Smooth muscle cell of the brain vasculature (primary cell): ENCODE results near the gene LRRC38.
"Not testable (repeated sequence)": the region's sequence is repeated elsewhere in the genome, so short reads cannot be mapped to it uniquely, and the experiment has no call there.

ENCODE experiments used
- DNase-seq: peaks from one replicate; pipeline ENCODE4 v3.0.0-alpha.2; 2012; ENCODE audit warnings: low read depth, low spot score

The LRRC38 gene, protein sequence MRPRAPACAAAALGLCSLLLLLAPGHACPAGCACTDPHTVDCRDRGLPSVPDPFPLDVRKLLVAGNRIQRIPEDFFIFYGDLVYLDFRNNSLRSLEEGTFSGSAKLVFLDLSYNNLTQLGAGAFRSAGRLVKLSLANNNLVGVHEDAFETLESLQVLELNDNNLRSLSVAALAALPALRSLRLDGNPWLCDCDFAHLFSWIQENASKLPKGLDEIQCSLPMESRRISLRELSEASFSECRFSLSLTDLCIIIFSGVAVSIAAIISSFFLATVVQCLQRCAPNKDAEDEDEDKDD

DNA sequence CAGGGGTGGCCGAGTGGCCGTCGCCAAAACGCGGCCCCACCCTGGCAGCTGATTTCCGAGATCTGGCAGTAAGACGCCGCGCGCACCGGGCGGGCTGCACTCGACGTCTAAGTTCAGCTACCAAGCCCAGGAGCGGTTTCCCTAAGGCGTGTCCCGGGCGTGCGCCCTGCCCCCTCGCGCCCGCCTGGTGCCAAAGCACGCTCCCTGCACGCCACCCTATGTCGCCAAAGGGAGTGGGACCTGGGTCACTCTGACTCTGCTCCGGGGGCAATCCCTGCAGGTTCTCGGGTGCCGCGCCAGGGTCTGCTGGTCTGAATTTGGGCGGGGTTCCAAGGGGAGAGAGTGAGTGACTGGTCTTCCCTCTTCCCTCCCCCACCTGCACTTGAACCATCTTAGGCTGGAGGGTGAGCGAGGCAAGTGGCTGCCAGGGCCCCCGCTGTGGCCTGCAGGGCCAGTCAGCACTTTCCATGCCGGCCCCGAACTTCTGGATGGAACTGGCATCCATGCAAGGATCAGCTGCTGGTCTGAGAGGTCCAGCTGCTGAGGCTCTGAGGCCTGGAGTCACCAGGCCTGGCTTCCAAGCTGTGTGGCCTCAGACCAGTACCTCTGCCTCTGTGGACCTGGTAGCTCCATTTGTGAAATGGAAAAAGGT, at the start of gene LRRC38:
TSS of gene LRRC38 (minus strand) at position 109 of the 652 bp plus-strand sequence. CDS start 410 bp downstream, outside the sequence.
- DNase-seq, result no peak

DNA sequence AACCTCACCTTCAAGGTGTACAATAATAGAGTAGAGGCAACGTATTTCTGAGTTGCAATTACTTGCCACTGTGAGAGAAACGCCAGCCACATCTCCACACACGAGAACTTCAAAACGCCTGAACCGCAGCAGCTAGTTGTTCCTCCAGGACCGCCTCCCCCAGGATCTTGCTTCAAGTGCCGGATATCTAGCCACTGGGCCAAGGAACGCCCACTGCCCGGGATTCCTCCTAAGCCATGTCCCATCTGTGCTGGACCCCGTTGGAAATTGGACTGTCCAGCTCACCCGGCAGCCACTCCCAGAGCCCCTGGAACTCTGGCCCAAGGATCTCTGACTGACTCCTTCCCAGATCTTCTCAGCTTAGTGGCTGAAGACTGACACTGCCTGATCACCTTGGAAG, 49.2 kb upstream of the LRRC38 start:
- not testable (repeated sequence) for DNase-seq

DNA sequence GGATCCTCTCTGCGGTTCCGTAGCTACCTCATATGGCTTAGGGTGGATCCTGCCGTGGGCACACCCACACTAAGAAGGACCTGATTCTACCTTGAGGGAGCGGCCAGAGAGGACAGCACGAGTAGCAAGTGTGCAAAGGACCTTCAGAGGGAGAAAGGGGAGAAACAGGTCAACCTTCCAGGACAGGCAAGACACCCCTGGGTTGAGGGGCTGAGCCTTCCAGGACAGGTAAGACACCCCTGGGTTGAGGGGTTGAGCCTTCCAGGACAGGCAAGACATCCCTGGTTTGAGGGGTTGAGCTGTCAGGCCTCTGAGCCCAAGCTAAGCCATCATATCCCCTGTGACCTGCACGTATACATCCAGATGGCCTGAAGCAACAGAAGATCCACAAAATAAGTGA, 46.7 kb upstream of the LRRC38 start:
- no peak for DNase-seq

DNA sequence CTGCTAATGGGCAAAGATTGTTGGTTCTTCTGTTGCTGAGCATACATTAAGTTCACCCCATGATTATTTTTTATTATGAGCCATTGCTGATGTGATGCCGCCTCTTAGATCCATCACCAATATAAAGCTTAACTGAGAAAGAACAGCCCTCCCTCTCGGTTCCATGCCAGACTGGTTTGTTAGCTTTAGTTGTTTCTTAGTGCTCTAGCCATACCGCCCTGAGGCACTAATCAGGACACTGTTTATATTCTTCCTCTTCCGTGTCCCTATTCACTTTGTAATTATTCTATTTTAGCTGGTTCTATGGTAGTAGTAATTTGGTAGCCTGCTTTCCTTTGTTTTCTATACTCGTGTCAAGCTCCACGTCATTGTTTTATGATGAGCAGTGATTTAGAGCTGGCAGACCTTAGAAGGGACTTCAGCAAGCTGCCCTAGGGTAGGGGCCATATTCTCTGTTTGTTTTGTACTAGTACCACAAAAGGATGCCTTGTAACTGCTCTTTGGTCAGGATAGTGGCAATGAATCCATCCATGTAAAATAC, 42.5 kb upstream of the LRRC38 start:
- no peak for DNase-seq

DNA sequence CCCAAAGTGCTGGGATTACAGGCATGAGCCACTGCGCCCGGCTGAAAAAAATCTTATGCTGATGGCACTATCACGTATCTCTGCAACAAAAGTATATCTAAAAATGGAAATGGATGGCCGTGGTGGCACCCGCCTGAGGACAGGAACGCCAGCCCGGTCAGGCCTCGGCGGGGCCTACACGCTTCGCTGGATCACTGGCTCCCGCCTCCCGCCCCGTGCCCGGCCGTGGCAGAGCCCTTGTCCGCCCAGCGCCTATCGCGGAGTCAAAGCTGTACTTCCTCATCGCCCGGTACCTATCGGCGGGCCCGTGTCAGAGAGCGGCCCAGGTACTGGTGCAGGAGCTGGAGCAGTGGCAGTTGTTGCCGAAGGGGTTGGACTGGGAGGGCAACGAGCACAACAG, 41.0 kb upstream of the LRRC38 start:
- no peak for DNase-seq

DNA sequence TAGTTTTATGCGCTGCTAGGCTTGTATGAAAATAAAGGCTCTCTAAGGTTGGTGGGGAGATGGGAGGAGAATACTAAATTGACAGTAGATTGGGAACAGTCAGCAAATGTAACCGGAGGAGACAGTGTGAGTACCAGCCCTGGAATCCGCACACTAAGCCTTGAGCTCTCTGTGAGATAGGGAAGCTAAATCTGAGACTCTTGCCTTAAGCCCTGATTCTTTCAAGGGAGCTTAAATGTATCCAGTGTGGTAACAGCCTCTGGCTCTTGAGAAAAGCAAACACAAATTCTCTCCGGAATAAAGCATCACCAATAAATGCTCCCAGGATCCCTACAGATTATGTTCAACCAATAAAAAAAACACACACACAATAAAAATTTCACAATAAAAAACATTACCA, 36.9 kb upstream of the LRRC38 start:
- no peak for DNase-seq

DNA sequence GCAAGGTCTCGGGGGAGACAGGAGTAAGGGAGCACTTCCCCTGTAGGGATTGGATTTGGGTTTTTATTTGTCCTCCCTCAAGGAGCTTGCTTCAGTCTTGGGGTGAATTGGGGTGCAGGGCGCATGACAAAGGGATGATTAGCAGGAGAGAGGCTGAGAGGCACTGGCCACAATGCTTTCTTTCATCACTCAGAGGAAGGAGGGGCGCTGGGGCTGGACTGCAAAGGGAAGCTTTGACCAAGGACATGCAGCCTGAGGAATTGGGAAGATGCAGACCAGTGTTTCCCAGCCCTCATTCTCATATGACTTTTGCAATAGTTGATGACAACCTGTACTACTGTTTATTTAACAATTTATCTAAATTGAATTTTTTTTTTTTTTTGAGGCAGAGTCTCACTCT, 35.7 kb upstream of the LRRC38 start:
- DNase-seq, result no peak

DNA sequence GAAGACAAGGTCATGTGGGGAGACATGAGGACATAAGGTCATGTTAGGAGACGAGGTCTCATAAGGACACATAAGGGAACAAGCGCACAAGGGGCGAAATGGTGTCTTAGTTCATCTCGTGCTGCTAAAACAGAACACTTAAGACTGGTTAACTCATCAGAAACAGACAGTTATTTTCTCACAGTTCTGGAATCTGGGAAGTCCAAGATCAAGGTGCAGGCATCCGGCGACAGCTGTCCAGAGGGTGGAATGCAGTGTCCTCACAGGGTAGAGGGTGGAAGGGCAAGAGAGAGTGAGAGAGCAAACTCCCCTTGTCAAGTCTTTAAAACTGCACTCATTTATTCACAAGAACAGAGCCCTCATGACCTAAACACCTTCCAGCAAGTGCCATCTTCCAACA, 35.2 kb upstream of the LRRC38 start:
- no peak for DNase-seq

DNA sequence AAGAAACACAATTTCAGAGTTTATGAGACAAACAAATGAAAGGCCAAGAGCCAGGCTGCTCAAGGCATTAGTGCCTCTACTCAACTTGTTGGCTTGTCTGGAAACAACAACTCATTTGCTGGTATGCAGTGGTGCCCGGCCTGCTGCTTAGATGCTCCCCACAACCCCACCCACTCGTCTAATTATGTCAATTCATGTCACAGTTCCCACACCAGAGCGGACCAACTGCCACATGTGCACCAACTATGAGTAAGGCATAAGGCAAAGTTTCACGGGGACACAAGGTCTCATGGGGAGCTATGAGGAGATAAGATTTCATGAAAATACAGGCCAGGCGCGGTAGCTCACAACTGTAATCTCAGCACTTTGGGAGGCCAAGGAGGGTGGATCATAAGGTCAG, 34.5 kb upstream of the LRRC38 start:
- no peak for DNase-seq

DNA sequence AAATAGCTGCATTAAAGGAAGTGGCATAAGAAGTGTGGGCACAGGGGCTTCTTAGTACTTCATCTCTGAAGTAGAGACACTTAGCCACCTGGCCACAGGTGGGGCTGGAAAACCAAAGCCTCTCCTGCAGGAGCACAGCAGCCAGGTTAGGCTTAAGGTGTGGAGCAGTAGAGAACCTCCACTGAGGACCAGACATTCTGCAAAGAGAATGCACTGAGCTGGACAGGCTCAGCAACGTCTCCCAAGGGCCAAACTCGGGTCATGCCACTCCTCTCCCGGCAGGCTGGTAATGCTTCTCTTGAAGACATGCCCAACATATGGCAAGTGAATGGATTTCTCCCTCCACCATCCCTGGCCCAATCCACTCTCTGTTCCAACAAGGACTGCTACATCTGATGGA, 33.0 kb upstream of the LRRC38 start:
- DNase-seq, result no peak

DNA sequence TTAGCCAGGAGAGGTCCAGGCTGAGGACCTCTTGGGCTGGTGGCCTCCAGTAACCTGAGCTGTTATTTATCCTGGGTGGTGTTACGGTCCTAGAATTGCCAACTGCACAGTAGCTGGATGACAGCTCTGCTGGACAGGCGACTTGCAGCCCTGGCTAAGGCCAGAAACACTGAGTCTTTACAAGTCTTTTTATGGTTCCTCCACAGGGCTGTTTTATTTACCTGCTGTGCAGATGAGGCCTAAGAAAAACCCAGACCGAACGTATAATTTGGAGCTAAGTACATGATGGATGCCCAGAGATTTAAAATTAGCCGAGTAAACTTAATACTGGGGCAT, 30.4 kb upstream of the LRRC38 start:
- DNase-seq, result no peak

DNA sequence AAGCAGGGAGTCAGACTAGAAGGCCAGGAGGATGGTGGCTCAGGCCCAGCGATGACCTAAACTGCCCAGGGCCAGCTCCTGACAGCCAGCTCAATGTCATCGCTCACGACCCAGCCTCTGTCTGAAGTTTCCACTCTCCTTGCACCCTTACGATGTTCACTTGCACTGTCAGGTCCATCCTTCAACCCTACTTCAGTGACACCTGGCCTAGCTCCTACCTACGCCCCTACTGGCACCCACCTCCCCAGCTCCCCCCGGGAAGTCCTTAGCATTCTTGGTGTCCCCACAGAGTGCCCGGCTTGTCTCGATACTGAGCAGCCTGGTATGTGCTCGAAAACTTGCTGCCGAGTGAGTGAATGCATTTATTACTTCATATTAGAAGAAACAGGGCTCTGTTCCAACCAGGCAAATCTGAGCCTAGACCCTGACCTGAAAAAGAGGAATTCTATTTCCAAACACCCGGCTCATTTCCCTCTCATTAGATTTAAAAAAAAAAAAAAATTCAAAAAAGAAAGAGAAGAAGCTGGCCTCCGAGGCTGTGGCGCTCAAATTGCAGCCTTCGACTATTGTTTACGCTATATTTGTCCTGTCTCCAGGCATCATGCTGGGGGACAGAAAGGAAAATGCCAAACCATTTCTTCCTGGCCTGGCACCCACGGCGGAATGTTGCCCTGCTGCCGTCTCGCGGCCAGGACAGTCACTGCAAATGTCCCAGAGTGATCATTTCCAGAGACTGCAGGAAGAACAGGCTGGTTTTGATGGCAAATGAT, 29.8 kb upstream of the LRRC38 start:
- DNase-seq, result no peak

DNA sequence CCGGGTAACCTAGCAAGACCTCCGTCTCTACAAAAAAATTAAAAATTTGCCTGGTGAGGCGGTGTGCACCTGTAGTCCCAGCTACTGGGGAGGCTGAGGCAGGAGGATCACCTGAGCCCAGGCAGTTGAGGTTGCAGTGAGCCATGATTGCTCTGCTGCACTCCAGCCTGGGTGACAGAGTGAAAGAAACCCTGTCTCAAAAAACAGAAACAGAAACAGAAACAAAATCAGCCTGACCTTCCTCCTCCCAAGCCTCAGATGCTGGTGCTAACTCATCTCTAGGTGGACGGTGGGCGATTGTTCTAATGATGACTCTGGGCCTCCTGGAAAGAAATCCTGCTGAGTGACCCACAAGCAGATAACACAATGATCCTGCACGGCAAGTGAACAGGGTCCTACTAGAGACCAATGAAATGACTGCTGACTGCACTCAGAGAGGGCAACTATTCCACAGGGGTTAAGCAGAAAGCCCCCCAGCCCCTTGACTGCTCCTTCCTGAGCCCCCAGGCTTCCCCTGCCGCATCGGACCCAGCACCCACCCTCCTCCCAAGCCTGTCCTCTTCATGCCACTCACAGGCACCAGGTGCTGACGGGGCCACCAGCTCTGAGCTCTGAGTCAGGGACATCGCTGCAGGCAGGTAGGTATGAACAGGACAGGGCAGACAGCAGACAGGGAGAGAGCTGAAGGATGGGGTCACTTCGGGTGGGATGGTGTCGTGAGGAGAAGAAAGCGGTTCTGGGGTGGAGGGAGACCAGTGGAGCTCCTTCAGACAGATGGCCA, 27.8 kb upstream of the LRRC38 start:
- DNase-seq, result no peak

DNA sequence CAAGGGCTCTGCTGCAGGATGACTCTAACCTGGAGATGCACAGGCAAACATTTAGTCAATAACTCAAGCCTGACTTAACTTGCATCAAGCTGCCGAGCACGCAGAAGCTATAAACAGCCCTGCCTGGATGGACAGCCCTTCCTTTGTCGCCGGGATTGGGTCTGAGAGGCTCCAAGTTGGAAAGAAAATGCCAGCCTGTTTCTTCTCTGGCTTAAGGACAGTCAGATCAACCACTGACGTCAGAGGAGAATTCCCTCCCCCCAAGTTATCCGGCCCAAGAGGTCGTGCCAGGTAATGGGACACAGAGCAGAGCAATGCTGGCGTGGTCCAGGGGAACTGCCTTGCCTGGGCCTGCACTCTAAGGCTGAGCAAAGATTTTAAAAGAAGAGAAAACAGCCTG, 27.1 kb upstream of the LRRC38 start:
- no peak for DNase-seq

DNA sequence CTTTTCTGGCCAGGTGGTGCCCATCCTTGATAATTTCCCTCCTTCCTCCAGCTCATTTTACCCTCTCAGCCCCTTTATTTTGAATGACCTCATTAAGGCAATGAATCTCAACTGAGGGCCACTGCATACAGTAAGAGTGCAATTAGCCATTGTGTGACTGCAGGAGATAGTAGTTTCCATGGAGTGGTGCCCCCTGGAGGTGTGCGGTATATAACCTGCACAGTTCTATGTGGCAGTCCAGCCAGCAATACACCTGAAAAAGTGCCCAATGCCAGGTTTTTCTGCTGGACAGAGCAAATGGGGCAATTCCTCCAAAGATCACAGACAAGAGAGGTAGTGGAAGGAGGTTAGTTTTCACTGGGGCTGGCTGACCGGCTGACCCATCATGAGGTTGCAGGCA, 25.9 kb upstream of the LRRC38 start:
- no peak for DNase-seq

DNA sequence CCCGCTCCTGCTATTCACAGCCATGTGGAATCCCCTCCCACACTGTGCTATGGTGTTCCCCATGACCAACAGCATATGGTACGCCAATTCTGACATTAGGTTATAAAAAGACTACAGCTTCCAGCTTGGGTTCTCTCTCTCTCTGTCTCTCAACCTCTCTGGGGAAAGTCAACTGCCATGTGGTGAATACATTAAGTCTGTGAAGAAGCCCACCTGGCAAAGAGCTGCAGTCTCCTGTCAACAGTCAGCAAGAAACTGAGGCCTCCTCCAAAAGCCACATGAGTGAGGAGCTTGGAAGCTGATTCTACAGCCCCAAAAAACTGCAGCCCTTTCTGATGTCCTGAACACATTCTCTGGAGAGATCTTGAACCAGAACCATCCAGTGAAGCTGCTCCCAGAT, 25.0 kb upstream of the LRRC38 start:
- DNase-seq, result no peak

DNA sequence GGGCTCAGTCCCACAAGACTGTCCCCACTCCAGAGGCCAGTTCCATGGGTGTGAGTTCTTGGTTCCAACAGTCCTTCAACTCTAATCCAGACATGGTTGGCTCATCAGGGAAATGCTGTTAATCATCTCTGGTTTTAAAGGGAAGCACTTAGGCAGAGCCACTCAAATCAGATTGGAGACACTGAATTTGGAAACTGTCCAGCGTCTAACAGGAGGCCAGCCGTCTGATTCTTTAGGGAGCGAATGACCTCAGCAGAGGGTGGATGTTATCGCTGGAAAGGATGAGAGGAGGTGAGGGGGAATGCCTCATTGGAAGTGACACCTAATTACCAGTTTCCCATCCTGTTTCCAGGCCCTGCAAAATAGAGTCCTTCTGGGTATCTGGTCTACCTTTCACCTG, 22.8 kb upstream of the LRRC38 start:
- DNase-seq, result no peak

DNA sequence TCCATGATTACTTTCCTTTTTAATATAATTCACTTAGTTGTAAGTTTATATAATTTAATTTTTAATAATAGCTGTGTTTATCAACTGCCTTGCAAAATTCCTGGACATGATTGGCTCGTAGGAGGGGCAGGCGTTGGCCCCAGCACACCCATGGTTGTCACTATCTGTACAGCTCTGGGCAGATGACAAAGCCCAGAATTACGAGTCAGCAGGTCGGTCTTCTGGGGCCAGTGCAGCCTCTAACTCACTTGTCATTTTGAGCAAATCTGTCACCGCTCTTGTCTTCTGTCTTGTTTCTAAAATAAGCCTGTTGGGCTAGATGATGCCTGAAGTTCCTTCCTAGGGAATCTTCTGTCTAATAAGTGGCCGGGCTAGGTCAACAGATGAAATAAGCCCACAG, 21.4 kb upstream of the LRRC38 start:
- no peak for DNase-seq

DNA sequence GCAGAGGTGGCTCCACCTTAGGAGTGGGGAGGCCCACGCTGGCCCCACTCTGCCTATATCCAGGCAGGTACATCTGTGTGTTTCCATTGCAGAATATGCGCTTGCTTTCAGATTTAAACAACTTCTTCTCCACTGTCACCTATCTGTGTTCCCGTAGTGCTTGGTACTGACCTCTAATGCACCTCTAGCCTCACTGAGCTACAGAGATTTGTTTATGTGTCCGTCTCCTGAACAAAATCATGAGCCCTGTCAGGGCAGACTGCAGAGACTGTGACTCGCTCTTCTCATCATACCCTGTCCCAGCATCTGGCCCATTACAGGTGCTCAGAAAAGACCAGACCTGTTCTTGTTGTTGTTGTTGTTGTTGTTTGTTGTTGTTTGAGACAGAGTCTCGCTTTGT, 14.5 kb upstream of the LRRC38 start:
- DNase-seq, result no peak

DNA sequence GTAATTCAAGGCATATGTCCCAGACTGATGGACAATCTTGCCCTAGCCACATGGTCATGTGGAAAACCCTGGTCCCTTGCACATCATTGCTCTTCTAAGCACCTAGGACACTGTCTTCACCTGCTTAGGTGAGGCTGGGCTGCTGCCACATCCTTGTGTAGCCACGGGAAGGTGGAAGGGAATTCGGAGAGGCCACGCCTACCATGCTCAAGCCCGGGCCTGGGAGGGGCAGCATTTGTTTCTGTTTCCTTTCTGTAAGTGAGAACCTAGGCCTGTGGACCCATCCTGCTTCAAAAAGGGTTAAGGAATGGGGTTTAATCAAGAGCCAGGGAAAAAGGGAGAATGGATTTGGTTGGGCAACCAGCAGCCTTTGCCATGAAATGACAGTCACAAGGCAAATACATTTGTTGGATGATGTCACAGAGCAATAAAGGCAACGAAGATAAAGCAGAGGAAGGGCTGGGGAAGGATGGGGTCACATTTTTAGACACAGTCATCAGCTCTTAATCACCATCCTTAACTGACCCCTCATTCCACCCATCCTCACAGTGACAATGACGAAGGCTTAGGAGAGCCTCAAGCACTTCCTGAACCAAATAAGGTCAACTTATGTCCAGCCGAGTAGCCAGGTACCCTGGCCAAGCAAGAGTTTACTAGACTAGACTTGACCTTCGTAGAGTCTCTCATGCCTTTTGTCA, 10.1 kb upstream of the LRRC38 start:
- no peak for DNase-seq

DNA sequence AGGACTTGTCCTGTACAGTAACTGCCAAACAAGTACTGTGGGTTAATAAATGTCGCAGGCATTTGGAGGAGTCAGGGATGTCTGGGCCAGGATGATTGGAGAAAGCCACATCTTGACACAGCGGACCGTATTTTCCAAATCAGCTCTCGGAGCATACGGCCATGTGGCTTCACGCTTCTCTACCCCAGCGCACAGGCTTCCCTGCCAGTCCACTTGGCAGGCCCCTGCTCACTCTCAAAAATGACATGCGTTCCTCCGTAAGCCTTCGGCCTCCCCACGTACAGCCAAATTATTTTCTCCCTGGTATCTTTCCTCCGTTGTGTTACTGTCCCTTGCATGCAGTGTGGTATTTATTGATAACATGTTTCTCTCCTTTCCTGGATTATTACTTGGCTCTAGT, 7.2 kb upstream of the LRRC38 start:
- DNase-seq, result no peak
